Measurements from ENCODE around the gene C21orf91. TPM values are rescaled to one million over a fixed set of nuclear protein-coding genes. Genes with fewer than 3 reads are reported as not detected.

Gene C21orf91
- total and polyA plus RNA-seq, 4 donors, result 1.8 to 7.2 (median 4.4) TPM

GRCh38 chr21:17828223-17828622 is 9.1 kb upstream of the C21orf91 start:
- TF ChIP-seq HNF4A (conservative IDR thresholded peaks at IDR 0.05) (peak; percentile 17 to 28), YY1 (IDR thresholded peaks at IDR 0.05) (no peak), TAF1 (conservative IDR thresholded peaks at IDR 0.05) (no peak), JUND (IDR thresholded peaks at IDR 0.05) (no peak), REST (IDR thresholded peaks at IDR 0.05) (no peak), FOXA2 (IDR thresholded peaks at IDR 0.05) (no peak), RXRA (IDR thresholded peaks at IDR 0.05) (peak in 1 of 2 donors; percentile 13), NR2F2 (IDR thresholded peaks at IDR 0.05) (no peak), RAD21 (IDR thresholded peaks at IDR 0.05) (peak in 1 of 2 donors; percentile 8), EGR1 (IDR thresholded peaks at IDR 0.05; ENCODE audit: low read depth in 2 of 2) (no peak), FOXA1 (IDR thresholded peaks at IDR 0.05) (no peak), MAX (IDR thresholded peaks at IDR 0.05) (no peak), GABPA (IDR thresholded peaks at IDR 0.05 in 1 of 2, conservative IDR thresholded peaks at IDR 0.05 in 1 of 2) (no peak), HNF4G (IDR thresholded peaks at IDR 0.05) (no peak), SP1 (IDR thresholded peaks at IDR 0.05) (peak; percentile 13), CTCF (IDR thresholded peaks at IDR 0.05; ENCODE audit: low read depth, low read length, missing input control) (no peak), ATF3 (IDR thresholded peaks at IDR 0.05) (no peak), ZBTB33 (IDR thresholded peaks at IDR 0.05) (no peak)
- Histone ChIP-seq H3K9ac (ENCODE audit: low read depth in 1 of 2, low read length in 2 of 2) (no peak overlapping the region), H3K27me3 (ENCODE audit: control insufficient read depth in 4 of 4, insufficient read depth in 4 of 4, low read length in 3 of 4) (no peaks in the 10 kb centered on the region), H3K4me3 (ENCODE audit: low read depth in 1 of 3, low read length in 3 of 3) (no peak overlapping the region), H3K27ac (ENCODE audit: low read depth in 1 of 2, low read length in 2 of 2) (no peak overlapping the region), H3K36me3 (ENCODE audit: control insufficient read depth in 4 of 4, insufficient read depth in 3 of 4, low read depth in 1 of 4, low read length in 3 of 4) (no peaks in the 10 kb centered on the region), H3K9me3 (ENCODE audit: control insufficient read depth in 4 of 4, low read length in 3 of 4) (no peaks in the 10 kb centered on the region), H3K4me1 (ENCODE audit: control insufficient read depth in 4 of 4, insufficient read depth in 4 of 4, low read length in 3 of 4) (no peaks in the 10 kb centered on the region)
- 53% methylated on average over 3 of the region's 3 CpGs for WGBS
- DNase-seq (ENCODE audit: low spot score), result no peak

Data from liver (tissue), 9 donors.